ENCODE measurements around the gene PPP1R7.

PPP1R7 gene

GRCh38 chr2:241112592-241112991, 37.7 kb upstream of the PPP1R7 start:
- TF ChIP-seq CTCF (IDR thresholded peaks at IDR 0.05): no peak
- no peak for DNase-seq (ENCODE audit: low spot score)
- Histone ChIP-seq H3K4me3 (no peak overlapping the region), H3K27ac (no peak overlapping the region)

DNA sequence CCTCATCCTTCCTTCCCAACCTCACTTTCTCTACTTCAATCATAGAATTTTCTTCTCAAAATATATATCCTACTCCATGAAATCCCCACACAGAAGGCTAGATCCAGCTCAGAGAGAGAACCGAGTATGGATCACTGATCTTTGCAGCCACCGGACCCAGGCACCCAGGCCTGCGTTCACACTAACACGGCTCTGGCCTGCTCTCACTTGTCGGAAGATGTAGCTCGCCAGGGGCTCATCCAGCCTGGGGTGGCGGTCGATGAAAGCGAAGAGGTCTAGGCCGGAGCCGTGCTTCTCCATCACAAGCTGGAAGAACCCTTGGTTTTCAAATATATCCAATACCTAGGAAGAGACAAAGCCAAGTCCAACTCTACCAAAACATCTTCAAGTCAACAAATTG, 35.4 kb upstream of the PPP1R7 start:
- no peak for TF ChIP-seq CTCF (IDR thresholded peaks at IDR 0.05)
- DNase-seq (ENCODE audit: low spot score): no peak
- H3K27ac ChIP-seq: no peak overlapping the region
- H3K4me3 ChIP-seq: no peak overlapping the region

GRCh38 chr2:241115361-241115760, 34.9 kb upstream of the PPP1R7 start:
- Histone ChIP-seq H3K27ac (no peak overlapping the region), H3K4me3 (no peak overlapping the region)
- DNase-seq (ENCODE audit: low spot score): no peak
- TF ChIP-seq CTCF (IDR thresholded peaks at IDR 0.05): no peak

DNA sequence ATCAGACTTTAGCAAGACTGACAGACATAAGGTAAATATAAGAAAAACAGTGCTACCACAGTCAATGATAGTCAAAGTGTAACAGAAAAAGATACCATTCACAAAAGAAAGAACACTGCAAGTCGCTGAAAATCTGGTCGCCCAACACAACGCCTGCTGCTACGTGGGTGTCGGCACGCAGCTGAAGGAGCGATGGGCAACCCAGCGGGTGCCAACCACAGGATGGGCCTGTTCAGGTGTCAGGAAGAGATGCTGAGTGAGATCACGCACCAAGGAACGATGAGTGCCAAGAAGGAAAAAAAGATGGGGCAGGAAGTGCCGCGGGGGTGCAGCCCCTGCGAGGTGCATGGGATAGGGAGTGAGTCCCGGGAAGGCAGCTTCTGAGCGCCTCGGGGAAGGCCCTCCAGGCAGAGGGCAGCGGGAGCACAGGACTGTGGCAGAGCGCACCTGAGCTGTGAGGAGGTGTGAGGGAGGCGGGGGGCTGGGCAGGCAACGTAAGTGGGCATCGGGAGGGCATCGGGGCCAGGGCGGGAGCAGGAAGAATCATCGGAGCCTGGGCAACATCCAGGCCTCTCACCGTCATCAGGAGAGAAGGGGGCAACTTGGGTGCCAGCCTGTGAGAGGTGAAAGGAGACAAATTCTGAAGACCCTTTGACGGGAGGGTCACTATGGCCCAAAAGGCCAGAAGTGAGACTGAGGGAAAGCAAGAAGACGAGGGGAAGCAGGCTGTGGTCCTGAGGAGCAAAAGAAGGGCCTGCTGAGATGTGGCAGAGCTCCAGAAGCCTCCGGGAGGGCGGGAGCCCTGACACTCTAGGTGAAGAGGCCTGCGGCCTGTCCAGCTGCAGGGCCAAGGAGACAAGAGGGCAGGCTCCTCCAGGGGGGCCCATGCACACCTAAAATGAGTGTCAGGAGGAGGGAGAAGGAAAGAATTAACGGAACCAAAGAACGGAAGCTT, 33.4 kb upstream of the PPP1R7 start:
- TF ChIP-seq CTCF (IDR thresholded peaks at IDR 0.05): no peak
- Histone ChIP-seq H3K4me3 (no peak overlapping the region), H3K27ac (no peak overlapping the region)
- no peak for DNase-seq (ENCODE audit: low spot score)

- DNase-seq (ENCODE audit: low spot score): no peak
- TF ChIP-seq CTCF (IDR thresholded peaks at IDR 0.05): no peak
- Histone ChIP-seq H3K4me3 (no peak overlapping the region), H3K27ac (no peak overlapping the region)
Observed at GRCh38 chr2:241118737-241119505, 31.3 kb upstream of the PPP1R7 start.

GRCh38 chr2:241120440-241120839, 29.8 kb upstream of the PPP1R7 start:
- no peak for TF ChIP-seq CTCF (IDR thresholded peaks at IDR 0.05)
- no peak overlapping the region for H3K27ac ChIP-seq
- no peak for DNase-seq (ENCODE audit: low spot score)
- H3K4me3 ChIP-seq: no peak overlapping the region
